ENCODE measurements around the gene TRPC4AP.

DNA sequence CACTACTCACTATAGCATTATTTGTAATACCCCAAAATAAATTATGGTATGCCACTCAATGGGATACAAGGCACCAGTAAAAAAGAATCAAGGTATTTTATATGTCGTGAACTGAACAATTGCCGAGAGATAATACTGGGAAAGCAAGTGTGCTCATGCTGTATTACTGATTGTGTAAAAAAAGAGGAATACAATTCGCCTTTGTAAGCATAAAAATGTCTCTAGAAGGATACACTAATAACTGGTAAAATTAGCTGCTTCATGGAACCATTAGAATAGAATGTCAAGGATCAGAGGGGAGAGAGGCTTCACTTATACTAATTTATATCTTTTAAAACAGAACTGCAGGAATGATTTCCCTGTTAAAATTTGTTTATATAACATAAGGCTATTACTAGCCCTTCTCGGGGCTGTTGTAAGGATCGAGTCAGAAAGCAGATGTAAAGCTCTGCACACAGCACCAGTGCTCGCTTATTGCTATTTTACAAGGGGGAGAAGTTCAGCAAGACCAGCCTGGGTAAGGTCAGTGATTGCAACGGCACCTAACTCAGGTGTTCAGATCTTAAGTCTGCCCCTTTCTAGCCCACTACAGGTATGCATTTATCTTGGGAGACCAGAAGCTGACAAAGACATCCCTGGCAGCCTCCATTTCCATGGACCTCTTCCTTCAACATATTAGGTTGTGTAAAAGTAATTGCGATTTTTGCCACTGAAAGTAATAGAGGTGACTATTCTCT, 75.3 kb downstream of the TRPC4AP start:
- TF ChIP-seq CTCF (IDR thresholded peaks at IDR 0.05; ENCODE audit: low read length) (no peak), EZH2 (optimal IDR thresholded peaks at IDR 0.05; ENCODE audit: low read depth, low read length) (no peak), EZH2phosphoT487 (IDR thresholded peaks at IDR 0.05; ENCODE audit: low read length) (no peak)
